ENCODE results near the gene SLC46A2. TPM values are rescaled to one million over a fixed set of nuclear protein-coding genes. Genes with fewer than 3 reads are reported as not detected.

Gene SLC46A2
- total and polyA plus RNA-seq, 2 of the 13 experiments (the other 11 are each of a cell fraction or from before 2014, with no cell fraction given): not detected

DNA sequence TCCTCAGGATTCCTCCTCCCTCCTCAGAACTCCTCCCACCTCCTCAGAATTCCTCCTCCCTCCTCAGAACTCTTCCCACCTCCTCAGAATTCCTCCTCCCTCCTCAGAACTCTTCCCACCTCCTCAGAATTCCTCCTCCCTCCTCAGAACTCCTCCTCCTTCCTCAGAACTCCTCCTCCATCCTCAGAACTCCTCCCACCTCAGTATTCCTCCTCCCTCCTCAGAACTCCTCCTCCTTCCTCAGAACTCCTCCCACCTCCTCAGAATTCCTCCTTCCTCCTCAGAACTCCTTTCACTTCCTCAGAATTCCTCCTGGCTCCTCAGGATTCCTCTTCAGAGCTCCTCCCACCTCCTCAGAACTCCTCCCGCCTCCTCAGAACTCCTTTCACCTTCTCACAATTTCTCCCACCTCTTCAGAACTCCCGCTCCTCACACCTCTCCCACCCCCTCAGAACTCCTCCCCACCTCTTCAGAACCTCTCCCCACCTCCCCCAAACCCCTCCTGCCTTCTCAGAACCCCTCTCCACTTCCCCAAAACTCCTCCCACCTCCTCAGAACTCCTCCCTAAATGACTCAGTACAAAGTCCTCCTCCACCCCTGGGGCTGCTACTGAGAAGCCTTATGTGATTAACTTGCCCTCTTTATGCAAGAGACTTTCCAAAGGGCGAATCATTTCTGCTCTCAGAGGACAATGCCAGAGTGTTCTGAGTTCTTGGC, 23.2 kb downstream of the SLC46A2 start:
- no peak overlapping the region for H3K9ac ChIP-seq (ENCODE audit: insufficient read depth, low read depth, low read length)
- H3K27me3 ChIP-seq (ENCODE audit: control insufficient read depth in 1 of 2, insufficient read depth in 2 of 2, low read length in 2 of 2): no peaks in the 10 kb centered on the region
- H4K20me1 ChIP-seq (ENCODE audit: insufficient read depth, low read length): no peaks in the 10 kb centered on the region
- H3K4me3 ChIP-seq (replicated peaks in 1 of 3; ENCODE audit: insufficient read depth in 1 of 3, low read depth in 2 of 3, low read length in 3 of 3): no peak overlapping the region
- 55% methylated on average over 3 of the region's 3 CpGs for WGBS (ENCODE audit: low lambda C conversion rate)
- DNase-seq (ENCODE audit: low spot score) (peak; percentile 45), FAIRE-seq (peak; percentile 60), ATAC-seq (no peak)
- in situ Hi-C loops (cut with HindIII; ENCODE audit: extremely low pct_ligation_motif_present, low pct_unique_long_range_greater_than_20kb): no loop called here
- ChIA-PET POLR2A (no interaction called here), CTCF (ENCODE audit: low intra/inter-chr PET ratio, low total read pairs) (no interaction called here)
- no peak overlapping the region for H3K27ac ChIP-seq (ENCODE audit: extremely low read length, insufficient read depth, low read length)
- peaks cover 1 to 9% of the 10 kb centered on the region in 2 experiments; a peak in 3 of 5 replicates for H3K36me3 ChIP-seq (replicated peaks in 1 of 2; ENCODE audit: control insufficient read depth in 1 of 2, insufficient read depth in 2 of 2, low read length in 2 of 2)
- BruUV-seq (replicated peaks): no TSS peak
- H2AFZ ChIP-seq (ENCODE audit: low read length): no peak overlapping the region
- intact Hi-C loops (cut with micrococcal nuclease; ENCODE audit: unreplicated experiment): no loop called here
- H3K4me2 ChIP-seq (ENCODE audit: low read depth, low read length): no peak overlapping the region
- TF ChIP-seq ZBTB1 (CRISPR knock-in tag; IDR thresholded peaks at IDR 0.05; ENCODE audit: borderline replicate concordance) (no peak), NR1H2 (CRISPR knock-in tag; IDR thresholded peaks at IDR 0.05; ENCODE audit: borderline replicate concordance, low read depth) (no peak), ZNF446 (CRISPR knock-in tag; IDR thresholded peaks at IDR 0.05) (no peak), SMAD9 (CRISPR knock-in tag; IDR thresholded peaks at IDR 0.05) (no peak), ZNF883 (CRISPR knock-in tag; IDR thresholded peaks at IDR 0.05; ENCODE audit: not compliant biosample characterization) (no peak), ZNF552 (CRISPR knock-in tag; IDR thresholded peaks at IDR 0.05; ENCODE audit: borderline replicate concordance) (no peak), ZSCAN12 (CRISPR knock-in tag; IDR thresholded peaks at IDR 0.05) (no peak), RFX3 (CRISPR knock-in tag; IDR thresholded peaks at IDR 0.05) (no peak), BHLHE40 (IDR thresholded peaks at IDR 0.05; ENCODE audit: low read length) (no peak)
- TF ChIP-seq, protein P1, sequence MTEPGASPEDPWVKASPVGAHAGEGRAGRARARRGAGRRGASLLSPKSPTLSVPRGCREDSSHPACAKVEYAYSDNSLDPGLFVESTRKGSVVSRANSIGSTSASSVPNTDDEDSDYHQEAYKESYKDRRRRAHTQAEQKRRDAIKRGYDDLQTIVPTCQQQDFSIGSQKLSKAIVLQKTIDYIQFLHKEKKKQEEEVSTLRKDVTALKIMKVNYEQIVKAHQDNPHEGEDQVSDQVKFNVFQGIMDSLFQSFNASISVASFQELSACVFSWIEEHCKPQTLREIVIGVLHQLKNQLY (CRISPR knock-in tag; IDR thresholded peaks at IDR 0.05): no peak
- TF ChIP-seq, protein P2, sequence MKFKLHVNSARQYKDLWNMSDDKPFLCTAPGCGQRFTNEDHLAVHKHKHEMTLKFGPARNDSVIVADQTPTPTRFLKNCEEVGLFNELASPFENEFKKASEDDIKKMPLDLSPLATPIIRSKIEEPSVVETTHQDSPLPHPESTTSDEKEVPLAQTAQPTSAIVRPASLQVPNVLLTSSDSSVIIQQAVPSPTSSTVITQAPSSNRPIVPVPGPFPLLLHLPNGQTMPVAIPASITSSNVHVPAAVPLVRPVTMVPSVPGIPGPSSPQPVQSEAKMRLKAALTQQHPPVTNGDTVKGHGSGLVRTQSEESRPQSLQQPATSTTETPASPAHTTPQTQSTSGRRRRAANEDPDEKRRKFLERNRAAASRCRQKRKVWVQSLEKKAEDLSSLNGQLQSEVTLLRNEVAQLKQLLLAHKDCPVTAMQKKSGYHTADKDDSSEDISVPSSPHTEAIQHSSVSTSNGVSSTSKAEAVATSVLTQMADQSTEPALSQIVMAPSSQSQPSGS (CRISPR knock-in tag; IDR thresholded peaks at IDR 0.05): no peak
- TF ChIP-seq, protein P3, sequence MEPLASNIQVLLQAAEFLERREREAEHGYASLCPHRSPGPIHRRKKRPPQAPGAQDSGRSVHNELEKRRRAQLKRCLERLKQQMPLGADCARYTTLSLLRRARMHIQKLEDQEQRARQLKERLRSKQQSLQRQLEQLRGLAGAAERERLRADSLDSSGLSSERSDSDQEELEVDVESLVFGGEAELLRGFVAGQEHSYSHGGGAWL (CRISPR knock-in tag; IDR thresholded peaks at IDR 0.05): no peak
- no peaks in the 10 kb centered on the region for H3K9me3 ChIP-seq (ENCODE audit: low read length)
- H3K79me2 ChIP-seq (ENCODE audit: insufficient read depth, low read length): no peaks in the 10 kb centered on the region
- H3K4me1 ChIP-seq (ENCODE audit: insufficient read depth, low read length): peaks cover 41% of the 10 kb centered on the region
